GM12878 (cell line): ENCODE results near the gene ADGRD2. TPM values are rescaled to one million over a fixed set of nuclear protein-coding genes. Genes with fewer than 3 reads are reported as not detected.

ENCODE experiments used
- ATAC-seq: fragments of 200-7000 bp; cut with Tn5 transposase; 3 replicates; pipeline ENCODE4 v1.9.1; 2020; ENCODE audit warnings: mild to moderate bottlenecking, moderate library complexity
- BruUV-seq: library from RNA; stranded (reverse); fragments of 400-500 nt; replicated peaks from 2 replicates; lab custom pipeline; 2021; lab: Mats Ljungman, UMichigan
- CTCF ChIA-PET: fragments of 300-600 bp; sonication (Branson Sonifier 250); formaldehyde crosslinking; extraction: SDS; loops from one replicate; lab custom pipeline; 2021; ENCODE audit warnings: inconsistent platforms; lab: Yijun Ruan, JAX
- POLR2A ChIA-PET: fragments of 350-600 bp; formaldehyde crosslinking; extraction: SDS; loops from one replicate; lab custom pipeline; 2021; ENCODE audit warnings: inconsistent platforms; lab: Charles Lee
- RAD21 ChIA-PET: fragments of 300-600 bp; sonication (Branson Sonifier 250); formaldehyde crosslinking; loops from one replicate; lab custom pipeline; 2023; ENCODE audit warnings: antibody characterized with exemption; ENCODE audit not compliant: unreplicated experiment; lab: Charles Lee
- SMC1A ChIA-PET: fragments of 300-600 bp; sonication (Branson Sonifier 250); formaldehyde crosslinking; loops from one replicate; lab custom pipeline; 2023; ENCODE audit not compliant: unreplicated experiment, uncharacterized antibody; lab: Charles Lee
- DNase-seq: peaks from one replicate; pipeline ENCODE4 v3.0.0-alpha.2; 2011; ENCODE audit warnings: low read depth, low spot score
- FAIRE-seq: peaks from 3 replicates; lab custom pipeline; 2011; peaks lifted over from hg19 to GRCh38; lab: Jason Lieb, UNC
- H2AFZ ChIP-seq: 2 replicates; pipeline ENCODE4 v1.6.0; 2011; ENCODE audit warnings: low read depth, low read length, control low read depth; ENCODE audit not compliant: control insufficient read depth
- H3K27ac ChIP-seq: 2 replicates; pipeline ENCODE4 v1.5.1; 2011; ENCODE audit warnings: control low read depth; ENCODE audit not compliant: control insufficient read depth, insufficient read depth
- H3K27me3 ChIP-seq, 2 experiments: replicated peaks in 1 of 2; 2 replicates each; pipeline versions ENCODE4 v1.6.0 to v1.6.1; 2011; ENCODE audit warnings: low read length in 1 of 2; ENCODE audit not compliant: control insufficient read depth in 2 of 2, insufficient read depth in 2 of 2
- H3K36me3 ChIP-seq, 2 experiments: 2 replicates each; pipeline ENCODE4 v1.5.1; 2011; ENCODE audit warnings: low read length in 1 of 2; ENCODE audit not compliant: control insufficient read depth in 2 of 2, insufficient read depth in 2 of 2
- H3K4me1 ChIP-seq: 2 replicates; pipeline ENCODE4 v1.6.1; 2011; ENCODE audit warnings: mild to moderate bottlenecking, low read length, moderate library complexity, mixed read lengths; ENCODE audit not compliant: control insufficient read depth, insufficient read depth
- H3K4me2 ChIP-seq: 2 replicates; pipeline ENCODE4 v1.6.0; 2011; ENCODE audit warnings: control low read depth; ENCODE audit not compliant: control insufficient read depth, insufficient read depth
- H3K4me3 ChIP-seq: fragments of 200-600 bp; sonication (generic); 2 replicates; pipeline ENCODE4 v1.5.1; 2016
- H3K79me2 ChIP-seq: 2 replicates; pipeline ENCODE4 v1.6.0; 2011; ENCODE audit warnings: low read length; ENCODE audit not compliant: control insufficient read depth, insufficient read depth
- H3K9ac ChIP-seq: 2 replicates; pipeline ENCODE4 v1.8.0; 2011; ENCODE audit warnings: low read length, control low read depth, mixed read lengths; ENCODE audit not compliant: control insufficient read depth, insufficient read depth
- H3K9me3 ChIP-seq: replicated peaks from 3 replicates; pipeline ENCODE4 v1.5.1; 2011; ENCODE audit warnings: mild to moderate bottlenecking, low read length; ENCODE audit not compliant: control insufficient read depth, insufficient read depth
- H4K20me1 ChIP-seq: 2 replicates; pipeline ENCODE4 v1.6.0; 2011; ENCODE audit not compliant: control insufficient read depth, insufficient read depth
- BCL11A ChIP-seq: IDR thresholded peaks from 2 replicates; pipeline ENCODE4 v1.6.1; 2011; ENCODE audit warnings: low read depth, low read length
- E2F8 ChIP-seq: fragments of 450-650 bp; IDR thresholded peaks from 2 replicates; pipeline ENCODE4 v1.6.1; 2018; ENCODE audit warnings: mild to moderate bottlenecking, low read depth, moderate library complexity; ENCODE audit not compliant: partially characterized antibody
- EGR1 ChIP-seq, 2 experiments: IDR thresholded peaks; 1 replicate in 1 of 2; 2 replicates in 1 of 2; pipeline ENCODE4 v1.6.1; 2011 to 2012; ENCODE audit warnings: low read depth in 2 of 2, low read length in 2 of 2, borderline replicate concordance in 1 of 2, mild to moderate bottlenecking in 1 of 2, moderate library complexity in 1 of 2
- GABPA ChIP-seq: IDR thresholded peaks from 2 replicates; pipeline ENCODE4 v1.6.1; 2014; ENCODE audit warnings: antibody characterized with exemption, low read depth, mild to moderate bottlenecking, inconsistent platforms
- HCFC1 ChIP-seq: fragments of 150-350 bp; IDR thresholded peaks from 2 replicates; pipeline ENCODE4 v1.6.1; 2014; ENCODE audit warnings: low read length
- LARP7 ChIP-seq: fragments of 450-650 bp; IDR thresholded peaks from 2 replicates; pipeline ENCODE4 v1.6.1; 2017; ENCODE audit warnings: mild to moderate bottlenecking
- NFYA ChIP-seq: IDR thresholded peaks from 2 replicates; pipeline ENCODE4 v1.6.1; 2011; ENCODE audit warnings: low read depth, mild to moderate bottlenecking, low read length, improper control_type of control experiment, borderline replicate concordance
- PAX5 ChIP-seq: IDR thresholded peaks from 2 replicates; pipeline ENCODE4 v1.6.1; 2011; ENCODE audit warnings: low read depth, low read length, borderline replicate concordance
- POLR2AphosphoS5 ChIP-seq: IDR thresholded peaks from 2 replicates; pipeline ENCODE4 v1.6.1; 2011; ENCODE audit warnings: mild to moderate bottlenecking, low read length, inconsistent platforms
- RBBP5 ChIP-seq: fragments of 200-600 bp; sonication (generic); conservative IDR thresholded peaks from 2 replicates; pipeline ENCODE4 v1.6.1; 2016
- RUNX3 ChIP-seq: IDR thresholded peaks from 2 replicates; pipeline ENCODE4 v1.6.1; 2012; ENCODE audit warnings: low read length, inconsistent platforms
- SMC3 ChIP-seq: IDR thresholded peaks from 2 replicates; pipeline ENCODE4 v1.6.1; 2011; ENCODE audit warnings: low read length, improper control_type of control experiment, borderline replicate concordance
- SPI1 ChIP-seq: IDR thresholded peaks from 2 replicates; pipeline ENCODE4 v1.6.1; 2011; ENCODE audit warnings: low read depth, mild to moderate bottlenecking, low read length, moderate library complexity, borderline replicate concordance; ENCODE audit not compliant: insufficient read depth
- SUPT20H ChIP-seq: IDR thresholded peaks from 2 replicates; pipeline ENCODE4 v1.6.1; 2011; ENCODE audit warnings: low read depth, mild to moderate bottlenecking, low read length, moderate library complexity, borderline replicate concordance; ENCODE audit not compliant: control insufficient read depth
- WGBS: methylation state at CpG from one replicate; pipeline ENCODE4 v1.1.6; 2016; ENCODE audit warnings: low lambda C conversion rate; ENCODE audit not compliant: insufficient replicate concordance, insufficient coverage; ENCODE audit errors: missing lambda C conversion rate; 5-methylcytosine and 5-hydroxymethylcytosine counted together
- in situ Hi-C: fragments of 300-500 bp; cut with MboI; formaldehyde crosslinking; loops from 9 replicates; pipeline ENCODE4 v1.14.3; 2018; ENCODE audit warnings: mixed read lengths
- intact Hi-C: fragments of 100-400 bp; cut with micrococcal nuclease; formaldehyde crosslinking; loops from one replicate; pipeline ENCODE4 v1.14.2; 2022; ENCODE audit not compliant: unreplicated experiment
- polyA plus RNA-seq, 11 experiments: library from polyadenylated mRNA; depleted of rRNA in 4 of 11; unstranded in 6 of 11; stranded (reverse) in 5 of 11; fragments of >200 nt; fragmentation: Nextera tagmentation in 4 of 11; fragmentation: Illumina TruSeq in 1 of 11; extraction: Ambion mirVana in 4 of 11; extraction: Trizol in 1 of 11; gene quantifications; 1 replicate in 1 of 11; 2 replicates in 10 of 11; pipeline versions ENCODE4 v1.2.1 to v1.2.3, GENCODE V29; 2011 to 2016; ENCODE audit warnings: inconsistent platforms in 2 of 11, missing spikeins in 2 of 11, low read depth in 1 of 11
- total RNA-seq, 4 experiments: library from RNA; depleted of rRNA in 3 of 4; stranded (reverse); fragments of >200 nt in 3 of 4; fragmentation: Illumina TruSeq in 1 of 4; extraction: Trizol in 1 of 4; gene quantifications; 2 replicates each; pipeline versions ENCODE4 v1.2.1 to v1.2.3, GENCODE V29; 2013 to 2021
- TF ChIP-seq, protein P1 (sequence below): fragments of 450-650 bp; IDR thresholded peaks from 2 replicates; pipeline ENCODE4 v1.6.1; 2017; ENCODE audit warnings: mild to moderate bottlenecking, moderate library complexity

ADGRD2 gene
- total and polyA plus RNA-seq, 10 of the 15 experiments (the other 5 are each of a cell fraction or from before 2014, with no cell fraction given), result not detected

- TF ChIP-seq SUPT20H, result no peak
Measured at GRCh38 chr9:124521142-124521541, 70.9 kb downstream of the ADGRD2 start (continued).

DNA sequence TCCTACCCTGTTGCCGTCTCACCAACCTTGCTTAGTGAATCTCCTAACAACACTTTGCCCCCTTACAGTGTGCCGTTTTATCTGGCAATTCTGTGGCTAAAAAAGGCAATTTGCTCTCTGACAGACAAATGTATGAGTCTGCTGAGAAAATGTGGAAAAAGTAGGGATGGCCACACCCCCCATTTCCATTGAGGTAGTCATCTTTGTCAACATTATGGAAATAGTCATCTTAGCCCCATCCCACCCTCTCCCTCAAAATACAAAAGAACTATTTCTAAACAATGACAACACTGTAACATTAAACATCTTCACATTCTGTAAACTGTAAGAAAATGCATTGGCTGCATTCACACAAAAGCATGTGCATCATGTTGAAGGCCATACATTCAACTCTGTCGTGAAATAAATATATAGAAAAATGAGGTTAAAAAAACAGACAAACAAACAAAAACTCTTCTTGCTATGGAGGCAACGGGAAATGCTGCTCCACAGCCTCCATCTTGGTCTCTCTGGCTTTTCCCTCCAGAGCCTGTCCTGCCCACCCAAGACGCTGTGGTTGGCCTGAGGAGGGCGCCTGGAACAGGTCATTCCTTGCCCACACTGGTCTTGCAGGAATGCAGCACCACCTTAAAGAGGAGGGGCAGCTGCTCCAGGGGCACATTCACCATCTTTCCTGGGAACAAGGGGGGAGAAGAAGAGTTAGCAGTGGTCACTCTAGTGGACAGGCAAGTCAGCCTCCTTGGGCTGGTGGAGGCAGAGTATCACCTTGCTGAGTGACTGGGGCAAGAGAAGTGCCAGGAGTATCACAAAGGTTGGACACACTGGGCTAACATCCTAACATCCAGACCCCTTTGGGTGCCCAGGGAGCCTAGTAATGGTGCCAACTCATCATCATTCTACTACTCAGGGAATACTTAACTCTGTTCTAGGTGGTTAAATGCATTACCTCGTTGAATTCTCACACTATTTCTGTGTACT lies 72.2 kb downstream of the ADGRD2 start:
- SMC1A ChIA-PET, result interaction anchor here (1.4 kb wide), 1 partner anchor 24 kb away, joined by 3 read pairs; no protein-coding TSS in a partner anchor
- DNase-seq (no peak), FAIRE-seq (no peak), ATAC-seq (no peak)
- intact Hi-C loops, result no loop called here
- H3K36me3 ChIP-seq, result peaks cover 2 to 3% of the 10 kb centered on the region in 2 experiments; a peak in 3 of 4 replicates
- no TSS peak for BruUV-seq
- no peak overlapping the region for H3K27ac ChIP-seq
- H3K4me2 ChIP-seq, result no peak overlapping the region
- H3K79me2 ChIP-seq, result no peaks in the 10 kb centered on the region
- CTCF ChIA-PET, result interaction anchor here (5.2 kb wide), 1 partner anchor 14 kb away, joined by 40 read pairs; no protein-coding TSS in a partner anchor
- in situ Hi-C loops, result no loop called here
- POLR2A ChIA-PET, result interaction anchor here (0.7 kb wide), 1 partner anchor 77 kb away, joined by 3 read pairs; no protein-coding TSS in a partner anchor
- H4K20me1 ChIP-seq, result no peaks in the 10 kb centered on the region
- H3K9me3 ChIP-seq, result no peaks in the 10 kb centered on the region
- no peak overlapping the region for H3K9ac ChIP-seq
- RAD21 ChIA-PET, result no interaction called here
- no peak overlapping the region for H2AFZ ChIP-seq
- WGBS, result 58% methylated on average over 7 of the region's 7 CpGs
- no peak overlapping the region for H3K4me3 ChIP-seq
- no peaks in the 10 kb centered on the region for H3K27me3 ChIP-seq
- no peaks in the 10 kb centered on the region for H3K4me1 ChIP-seq
- TF ChIP-seq NFYA, result no peak
- TF ChIP-seq, protein P1, sequence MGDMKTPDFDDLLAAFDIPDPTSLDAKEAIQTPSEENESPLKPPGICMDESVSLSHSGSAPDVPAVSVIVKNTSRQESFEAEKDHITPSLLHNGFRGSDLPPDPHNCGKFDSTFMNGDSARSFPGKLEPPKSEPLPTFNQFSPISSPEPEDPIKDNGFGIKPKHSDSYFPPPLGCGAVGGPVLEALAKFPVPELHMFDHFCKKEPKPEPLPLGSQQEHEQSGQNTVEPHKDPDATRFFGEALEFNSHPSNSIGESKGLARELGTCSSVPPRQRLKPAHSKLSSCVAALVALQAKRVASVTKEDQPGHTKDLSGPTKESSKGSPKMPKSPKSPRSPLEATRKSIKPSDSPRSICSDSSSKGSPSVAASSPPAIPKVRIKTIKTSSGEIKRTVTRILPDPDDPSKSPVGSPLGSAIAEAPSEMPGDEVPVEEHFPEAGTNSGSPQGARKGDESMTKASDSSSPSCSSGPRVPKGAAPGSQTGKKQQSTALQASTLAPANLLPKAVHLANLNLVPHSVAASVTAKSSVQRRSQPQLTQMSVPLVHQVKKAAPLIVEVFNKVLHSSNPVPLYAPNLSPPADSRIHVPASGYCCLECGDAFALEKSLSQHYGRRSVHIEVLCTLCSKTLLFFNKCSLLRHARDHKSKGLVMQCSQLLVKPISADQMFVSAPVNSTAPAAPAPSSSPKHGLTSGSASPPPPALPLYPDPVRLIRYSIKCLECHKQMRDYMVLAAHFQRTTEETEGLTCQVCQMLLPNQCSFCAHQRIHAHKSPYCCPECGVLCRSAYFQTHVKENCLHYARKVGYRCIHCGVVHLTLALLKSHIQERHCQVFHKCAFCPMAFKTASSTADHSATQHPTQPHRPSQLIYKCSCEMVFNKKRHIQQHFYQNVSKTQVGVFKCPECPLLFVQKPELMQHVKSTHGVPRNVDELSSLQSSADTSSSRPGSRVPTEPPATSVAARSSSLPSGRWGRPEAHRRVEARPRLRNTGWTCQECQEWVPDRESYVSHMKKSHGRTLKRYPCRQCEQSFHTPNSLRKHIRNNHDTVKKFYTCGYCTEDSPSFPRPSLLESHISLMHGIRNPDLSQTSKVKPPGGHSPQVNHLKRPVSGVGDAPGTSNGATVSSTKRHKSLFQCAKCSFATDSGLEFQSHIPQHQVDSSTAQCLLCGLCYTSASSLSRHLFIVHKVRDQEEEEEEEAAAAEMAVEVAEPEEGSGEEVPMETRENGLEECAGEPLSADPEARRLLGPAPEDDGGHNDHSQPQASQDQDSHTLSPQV, result no peak
- no peak for TF ChIP-seq BCL11A
- no peak for TF ChIP-seq POLR2AphosphoS5
- TF ChIP-seq GABPA, result no peak
- no peak for TF ChIP-seq SPI1
- no peak for TF ChIP-seq RBBP5
- TF ChIP-seq LARP7, result no peak
- no peak for TF ChIP-seq PAX5
- TF ChIP-seq HCFC1, result no peak
- TF ChIP-seq SMC3, result no peak
- TF ChIP-seq E2F8, result no peak
- TF ChIP-seq EGR1 (IDR thresholded peaks at IDR 0.05; ENCODE audit: borderline replicate concordance in 1 of 2, low read depth in 2 of 2, low read length in 2 of 2), result no peak
- no peak for TF ChIP-seq RUNX3
